ENCODE results near the gene PLLP.
A peak's percentile ranks its signal among the peaks of the same experiment; 100 is the strongest.
"Not testable (repeated sequence)": the region's sequence is repeated elsewhere in the genome, so short reads cannot be mapped to it uniquely, and the experiment has no call there.

PLLP gene

GRCh38 chr16:57301126-57301817 lies 16.8 kb upstream of the PLLP start:
- FAIRE-seq: no peak

DNA sequence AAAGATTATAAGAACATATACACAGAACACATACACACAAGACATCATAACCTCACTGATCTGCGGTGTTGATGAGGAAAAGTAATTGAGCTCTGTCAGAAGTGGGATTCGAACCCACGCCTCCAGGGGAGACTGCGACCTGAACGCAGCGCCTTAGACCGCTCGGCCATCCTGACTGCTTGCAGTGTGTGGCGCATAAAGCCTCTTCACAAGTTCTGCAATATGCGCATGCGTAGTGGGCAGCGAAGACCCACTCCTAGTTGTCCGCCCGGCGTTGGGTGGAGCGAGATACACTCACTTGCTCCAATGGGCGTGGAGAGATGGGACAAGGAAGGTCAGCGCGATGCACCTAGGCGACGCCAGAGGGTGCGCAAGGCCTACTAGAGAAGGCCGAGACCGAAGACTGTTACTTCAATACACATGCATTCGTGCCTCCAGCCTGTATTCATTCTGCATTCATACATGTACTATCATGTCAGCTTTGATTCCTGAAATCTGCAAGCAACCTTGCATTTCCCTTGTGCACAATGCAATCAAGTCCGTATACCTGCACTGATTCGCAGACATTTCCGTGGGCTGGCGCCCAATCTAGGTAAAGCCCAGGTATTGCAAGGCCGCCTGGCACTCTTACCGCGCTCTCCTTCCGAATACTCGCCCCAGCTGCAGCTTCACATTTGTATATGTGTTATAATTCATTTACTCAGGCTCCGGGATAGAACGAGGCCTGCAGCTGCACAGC lies 16.1 kb upstream of the PLLP start:
- peak; percentile 75 for FAIRE-seq

- FAIRE-seq: no peak
Observed at GRCh38 chr16:57299719-57300386, 15.4 kb upstream of the PLLP start.

DNA sequence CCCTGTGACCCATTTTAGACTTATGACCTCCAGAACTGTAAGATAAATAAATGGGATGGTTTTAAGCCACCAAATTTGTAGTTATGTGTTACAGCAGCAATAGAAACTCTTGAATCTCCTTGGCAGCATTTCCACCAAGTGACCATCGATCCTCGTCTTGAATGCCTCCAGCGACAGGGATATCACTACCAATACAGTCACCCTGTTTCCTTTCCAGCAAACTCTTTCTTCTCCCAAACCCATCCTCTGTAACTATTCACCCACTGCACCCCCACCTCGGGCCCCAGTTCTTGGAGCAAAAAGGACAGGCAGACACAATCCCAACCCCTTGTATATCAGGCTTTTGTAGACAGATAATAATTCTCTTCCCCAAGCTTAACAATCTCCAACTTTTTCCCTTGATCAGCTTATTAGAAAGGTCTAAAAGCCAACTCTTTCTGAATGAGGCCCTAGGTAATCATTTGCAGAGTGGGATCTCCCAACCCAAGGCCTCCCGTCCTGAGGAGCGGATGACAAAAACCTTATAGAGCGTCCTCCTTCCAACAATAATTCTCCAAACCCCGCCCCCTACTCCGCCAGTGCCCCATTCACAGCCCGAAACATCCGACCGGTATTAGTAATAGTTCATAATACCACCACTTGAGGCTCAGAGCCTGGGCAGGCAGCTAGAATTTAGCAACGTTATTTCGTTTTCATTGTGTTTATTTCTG lies 14.7 kb upstream of the PLLP start:
- no peak for FAIRE-seq

GRCh38 chr16:57297856-57298255 lies 13.4 kb upstream of the PLLP start:
- no peak for FAIRE-seq

GRCh38 chr16:57289391-57290257 lies 5.2 kb upstream of the PLLP start:
- no peak for FAIRE-seq

DNA sequence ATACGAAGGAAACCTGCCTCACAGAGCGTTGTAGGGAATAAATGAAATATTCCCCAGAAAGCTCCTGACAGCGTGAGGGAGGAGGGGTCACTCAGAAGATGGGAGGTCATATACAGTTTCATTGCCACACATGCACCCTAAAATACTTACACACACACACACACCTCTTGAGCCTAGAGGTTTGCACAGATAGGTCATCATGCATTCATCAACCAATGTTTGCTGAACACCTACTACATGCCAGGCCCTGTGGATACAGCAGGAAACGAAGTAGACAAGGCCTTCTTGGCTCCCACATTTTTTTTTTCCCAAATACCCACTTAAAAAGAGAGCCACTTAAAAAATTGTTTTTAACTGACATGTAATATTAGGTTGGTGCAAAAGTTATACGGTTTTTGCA lies 907 bp upstream of the PLLP start:
- no peak for FAIRE-seq

- no peak for FAIRE-seq
Observed at GRCh38 chr16:57284952-57285363, 486 bp upstream of the PLLP start.

GRCh38 chr16:57283959-57284208 lies 588 bp downstream of the PLLP start:
- FAIRE-seq: no peak

DNA sequence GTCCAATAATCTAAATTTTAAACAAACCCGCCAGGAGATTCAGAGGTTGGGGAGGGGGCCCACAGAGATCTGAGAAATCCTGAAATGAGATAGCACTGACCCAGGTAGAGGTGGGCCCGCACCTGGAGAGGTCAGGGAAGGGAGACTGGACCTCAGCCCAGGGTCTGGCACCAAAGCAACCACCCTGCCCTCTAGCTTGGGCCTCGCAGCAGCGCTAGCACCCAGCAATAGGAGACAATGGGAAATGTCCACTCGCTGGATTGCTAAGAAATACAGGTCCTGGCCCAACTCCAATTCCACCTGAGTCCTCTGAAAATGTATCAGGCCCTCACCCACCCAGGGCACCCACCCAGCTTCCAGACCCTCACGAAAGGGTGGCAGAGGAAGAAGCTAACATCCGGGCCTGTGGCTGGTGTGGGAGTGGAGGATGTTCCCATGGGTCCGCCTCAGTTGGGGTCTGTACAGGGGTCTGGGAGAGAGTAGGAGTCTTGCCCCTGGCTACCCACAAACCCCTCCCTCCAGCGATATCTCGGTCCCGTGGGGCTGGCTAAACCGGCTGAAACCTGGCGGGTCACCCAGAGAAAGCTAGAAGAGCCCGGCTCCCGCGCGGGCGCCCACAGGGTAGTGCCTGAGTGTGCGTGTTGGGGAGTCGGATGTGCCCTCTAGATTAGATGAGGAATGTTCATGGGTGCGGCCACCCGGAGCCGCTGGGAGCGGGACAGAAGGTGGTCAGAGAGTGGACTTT lies 1.1 kb downstream of the PLLP start:
- FAIRE-seq: no peak

GRCh38 chr16:57282510-57283213 lies 1.8 kb downstream of the PLLP start:
- no peak for FAIRE-seq

DNA sequence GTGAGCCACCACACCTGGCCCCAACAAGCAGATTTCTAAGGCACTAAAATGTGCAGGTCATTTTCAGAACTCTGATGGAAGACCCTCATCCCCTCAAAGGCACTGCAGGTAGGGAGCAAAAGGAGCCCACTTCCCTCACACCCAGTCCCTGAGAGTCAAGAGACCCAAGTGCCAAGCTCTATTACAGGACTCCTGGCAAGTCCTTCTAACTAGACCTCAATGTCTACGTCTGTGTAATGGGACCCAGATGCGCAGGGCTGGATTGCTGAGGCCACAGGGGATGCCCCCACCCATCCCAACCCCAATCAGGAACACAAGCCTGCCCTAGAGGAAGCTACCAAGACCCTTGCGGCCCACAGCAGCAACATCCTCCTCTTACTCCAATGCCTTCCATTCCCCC lies 2.7 kb downstream of the PLLP start:
- no peak for FAIRE-seq

DNA sequence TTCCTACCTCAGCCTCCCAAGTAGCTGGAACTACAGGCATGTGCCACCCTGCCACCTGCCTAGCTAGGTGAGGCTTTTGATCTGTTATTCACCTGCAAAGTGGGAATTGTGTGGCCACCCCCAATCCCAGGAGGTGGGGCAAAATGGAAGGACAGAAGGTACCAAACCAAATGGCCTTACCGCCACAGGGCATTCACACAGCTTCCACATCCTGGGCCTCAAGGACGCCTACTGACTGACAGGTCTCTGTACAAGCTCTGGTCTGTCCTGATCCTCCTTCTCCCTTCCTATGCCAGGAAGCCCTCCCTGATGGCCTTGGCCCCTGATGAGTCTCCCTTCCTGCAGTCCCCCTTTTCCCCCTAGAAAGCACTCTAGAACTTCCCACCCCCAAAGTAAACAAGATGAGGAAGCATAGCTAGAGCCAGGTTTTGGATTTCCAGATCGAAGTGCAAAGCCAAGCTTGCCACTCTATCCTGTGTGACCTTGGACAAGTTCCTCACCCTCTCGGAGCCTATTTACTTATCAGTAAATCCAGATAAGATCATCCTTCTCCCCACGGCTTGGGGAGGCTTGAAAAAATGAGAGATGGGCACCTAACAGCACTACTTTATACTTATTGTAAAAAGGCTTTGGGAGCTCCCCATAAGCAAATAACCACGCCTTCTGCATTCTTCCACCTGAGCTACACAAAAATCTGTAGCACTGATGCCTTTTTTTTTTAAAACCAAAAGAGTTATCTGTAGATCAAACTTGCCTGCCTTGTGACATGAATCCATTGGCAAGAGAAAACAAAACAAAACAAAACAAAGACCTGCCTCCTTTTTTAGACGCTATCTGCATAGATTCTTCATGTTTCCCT lies 4.5 kb downstream of the PLLP start:
- no peak for FAIRE-seq

DNA sequence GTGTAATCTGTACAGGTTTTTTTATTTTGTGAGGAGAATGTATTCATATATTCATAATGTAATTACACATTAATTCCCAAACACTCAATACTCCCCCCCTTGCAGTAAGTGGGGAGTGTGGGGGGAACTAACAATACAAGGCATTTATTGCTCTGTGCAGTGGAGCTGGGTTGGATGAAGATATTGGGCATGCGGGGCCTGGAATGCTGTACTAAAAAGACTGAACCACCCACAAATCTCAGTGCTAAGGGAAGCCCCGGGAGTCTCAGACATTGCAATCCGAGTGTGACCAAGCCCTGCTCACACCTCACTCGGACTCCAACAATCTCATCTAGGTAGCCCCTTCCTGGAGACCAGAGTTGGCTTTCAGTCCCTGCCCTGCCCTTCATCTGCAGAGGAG lies 6.0 kb downstream of the PLLP start:
- no peak for FAIRE-seq

GRCh38 chr16:57277586-57277985 lies 6.9 kb downstream of the PLLP start:
- no peak for FAIRE-seq

DNA sequence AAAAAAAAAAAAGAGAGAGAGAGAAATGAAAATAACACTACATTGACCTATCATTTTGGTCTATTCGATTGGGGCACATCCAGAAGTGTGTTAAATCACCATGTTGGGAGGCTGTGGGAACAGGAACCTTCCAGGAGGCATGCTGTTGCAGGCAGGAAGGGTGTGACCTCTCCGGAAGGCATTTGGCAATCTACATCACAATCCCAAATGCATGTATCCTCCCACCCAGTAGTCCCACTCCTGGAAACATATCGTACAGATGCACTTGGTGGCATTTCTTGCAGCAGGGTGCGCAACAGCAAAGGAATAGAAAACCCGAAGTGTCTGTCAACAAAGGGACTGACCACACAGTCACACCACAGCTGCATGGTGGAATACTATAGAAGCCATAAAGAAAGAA lies 7.9 kb downstream of the PLLP start:
- FAIRE-seq: no peak

- not testable (repeated sequence) for FAIRE-seq
Observed at GRCh38 chr16:57275946-57276345, 8.5 kb downstream of the PLLP start.

- no peak for FAIRE-seq
Observed at GRCh38 chr16:57273826-57274225, 10.6 kb downstream of the PLLP start.

DNA sequence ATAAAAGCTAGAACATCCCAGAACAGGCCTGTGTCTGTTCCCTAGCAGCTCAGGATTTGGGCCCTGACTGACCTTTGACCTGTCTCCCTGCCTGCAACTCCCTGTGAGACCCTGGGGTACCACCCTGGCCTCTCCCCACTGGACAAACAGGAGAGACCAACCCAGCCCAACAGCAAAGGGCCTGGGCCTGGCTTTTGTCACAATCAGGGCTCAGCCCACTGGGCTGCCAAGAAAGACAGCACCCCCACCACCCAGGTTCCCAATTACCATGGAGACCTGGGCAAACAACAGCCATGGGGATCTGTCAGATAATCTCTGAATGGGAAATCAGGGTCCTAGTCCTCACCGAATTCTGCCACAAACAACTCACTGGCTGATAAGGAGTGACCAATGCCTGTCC lies 11.1 kb downstream of the PLLP start:
- no peak for FAIRE-seq

DNA sequence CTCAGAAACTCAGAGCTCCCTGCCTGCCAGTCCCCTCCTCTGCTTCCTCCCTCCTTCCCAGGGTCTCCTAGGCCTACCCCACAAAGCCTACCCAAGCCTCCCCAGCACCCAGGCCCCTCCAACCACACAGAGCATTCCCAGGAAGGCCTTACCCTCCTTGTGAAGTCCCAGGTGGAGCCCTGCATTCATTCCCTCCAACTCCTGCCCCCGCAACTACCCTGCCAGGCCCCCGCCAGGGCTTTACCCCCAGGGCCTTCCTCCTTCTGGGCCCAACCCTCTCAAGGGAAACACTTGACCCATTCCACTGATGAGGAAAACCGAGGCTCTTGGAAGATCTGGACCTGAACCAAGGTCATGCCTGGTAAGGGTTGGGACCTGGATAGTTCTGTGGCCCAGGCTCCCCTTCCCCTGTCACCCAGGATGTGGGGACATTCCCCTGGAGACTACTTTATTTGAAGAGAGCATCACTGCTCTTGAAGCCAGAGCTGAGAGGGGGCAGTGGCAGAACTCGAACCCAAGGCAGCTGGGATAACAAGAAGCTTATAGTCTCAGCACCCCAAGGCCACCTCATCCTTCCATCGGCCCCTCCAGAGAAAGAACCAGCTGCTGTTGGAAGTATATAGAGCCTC lies 12.5 kb downstream of the PLLP start:
- no peak for FAIRE-seq

All from islet of Langerhans (tissue), 1 donor.